ENCODE measurements around the gene FAM229A. TPM values are rescaled to one million over a fixed set of nuclear protein-coding genes. Genes with fewer than 3 reads are reported as not detected.

FAM229A gene
- polyA plus RNA-seq, 1 experiment = 2.4 TPM

GRCh38 chr1:32331549-32331948 is 30.7 kb downstream of the FAM229A start:
- no peak for TF ChIP-seq CTCF (IDR thresholded peaks at IDR 0.05; ENCODE audit: insufficient read depth, low read depth, low read length)
- POLR2A ChIA-PET = interaction anchor here (0.5 kb wide), 1 partner anchor 904 kb away, joined by 3 read pairs; no protein-coding TSS in a partner anchor
- Histone ChIP-seq H3K27me3 (ENCODE audit: control insufficient read depth, insufficient read depth, low read length) (no peaks in the 10 kb centered on the region), H3K4me3 (ENCODE audit: low read depth, low read length) (no peak overlapping the region), H3K36me3 (ENCODE audit: control insufficient read depth, insufficient read depth, low read length) (peaks cover 27% of the 10 kb centered on the region)
- no peak for DNase-seq (ENCODE audit: low read depth)
- CTCF ChIA-PET = interaction anchor here (0.9 to 1.5 kb wide), 3 partner anchors 10 to 116 kb away, joined by 3 to 6 read pairs (median 4); no protein-coding TSS in a partner anchor

- ChIA-PET CTCF (interaction anchor here (0.9 to 1.5 kb wide), 3 partner anchors 9 to 115 kb away, joined by 3 to 6 read pairs (median 4); no protein-coding TSS in a partner anchor), POLR2A (no interaction called here)
- Histone ChIP-seq H3K36me3 (ENCODE audit: control insufficient read depth, insufficient read depth, low read length) (peaks cover 27% of the 10 kb centered on the region), H3K27me3 (ENCODE audit: control insufficient read depth, insufficient read depth, low read length) (no peaks in the 10 kb centered on the region), H3K4me3 (ENCODE audit: low read depth, low read length) (no peak overlapping the region)
- no peak for TF ChIP-seq CTCF (IDR thresholded peaks at IDR 0.05; ENCODE audit: insufficient read depth, low read depth, low read length)
- no peak for DNase-seq (ENCODE audit: low read depth)
Observed at GRCh38 chr1:32330558-32331151, 31.6 kb downstream of the FAM229A start.

GRCh38 chr1:32329931-32330466 is 32.3 kb downstream of the FAM229A start:
- peaks cover 27% of the 10 kb centered on the region for H3K36me3 ChIP-seq (ENCODE audit: control insufficient read depth, insufficient read depth, low read length)
- ChIA-PET POLR2A (no interaction called here), CTCF (interaction anchor here (0.6 to 1.5 kb wide), 2 partner anchors 11 to 14 kb away, joined by 3 to 4 read pairs; no protein-coding TSS in a partner anchor)
- DNase-seq (ENCODE audit: low read depth) = no peak
- no peaks in the 10 kb centered on the region for H3K27me3 ChIP-seq (ENCODE audit: control insufficient read depth, insufficient read depth, low read length)
- no peak for TF ChIP-seq CTCF (IDR thresholded peaks at IDR 0.05; ENCODE audit: insufficient read depth, low read depth, low read length)
- no peak overlapping the region for H3K4me3 ChIP-seq (ENCODE audit: low read depth, low read length)

- Histone ChIP-seq H3K27me3 (ENCODE audit: control insufficient read depth, insufficient read depth, low read length) (no peaks in the 10 kb centered on the region), H3K4me3 (ENCODE audit: low read depth, low read length) (no peak overlapping the region), H3K36me3 (ENCODE audit: control insufficient read depth, insufficient read depth, low read length) (peaks cover 23% of the 10 kb centered on the region)
- DNase-seq (ENCODE audit: low read depth) = no peak
- TF ChIP-seq CTCF (IDR thresholded peaks at IDR 0.05; ENCODE audit: insufficient read depth, low read depth, low read length) = no peak
- ChIA-PET POLR2A (no interaction called here), CTCF (no interaction called here)
Observed at GRCh38 chr1:32327204-32327603, 35.1 kb downstream of the FAM229A start.

DNA sequence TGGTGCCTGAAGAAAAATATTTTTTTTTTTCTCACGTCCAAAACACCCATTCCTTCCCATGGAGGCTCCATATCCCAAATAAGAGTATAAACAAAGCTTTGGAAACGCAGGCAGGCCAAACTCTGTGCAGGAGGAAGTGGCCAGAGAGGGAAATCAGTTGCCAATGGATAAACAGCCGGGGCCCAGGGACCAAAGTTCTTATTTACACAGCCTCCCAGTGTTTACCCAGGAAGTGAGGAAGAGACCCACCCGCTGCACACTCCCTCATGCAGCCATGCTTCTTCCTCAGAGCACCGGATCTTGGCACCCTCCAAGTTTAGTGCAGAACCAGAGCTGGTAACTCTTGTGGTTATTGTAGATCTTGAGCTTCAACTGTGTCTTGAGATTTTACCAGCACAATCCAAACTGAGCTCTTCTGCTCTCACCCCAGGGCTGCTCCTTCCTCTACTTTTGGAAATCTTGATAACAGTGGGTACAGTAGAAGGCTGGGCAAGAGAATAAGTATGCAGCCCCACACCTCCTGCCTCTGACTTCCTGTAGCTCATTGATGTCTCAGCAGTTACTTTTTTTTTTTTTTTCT is 40.5 kb downstream of the FAM229A start:
- CTCF ChIA-PET = interaction anchor here (1.1 to 1.2 kb wide), 2 partner anchors 9 to 11 kb away, joined by 4 to 6 read pairs; no protein-coding TSS in a partner anchor
- POLR2A ChIA-PET = interaction anchor here (0.6 kb wide), 2 partner anchors 15 to 63 kb away, joined by 3 to 6 read pairs; no protein-coding TSS in a partner anchor

More for the DNA sequence above, 40.5 kb downstream of the FAM229A start:
- Histone ChIP-seq H3K27me3 (ENCODE audit: control insufficient read depth, insufficient read depth, low read length) (no peaks in the 10 kb centered on the region), H3K36me3 (ENCODE audit: control insufficient read depth, insufficient read depth, low read length) (peaks cover 10% of the 10 kb centered on the region), H3K4me3 (ENCODE audit: low read depth, low read length) (no peak overlapping the region)
- TF ChIP-seq CTCF (IDR thresholded peaks at IDR 0.05; ENCODE audit: insufficient read depth, low read depth, low read length) = no peak
- DNase-seq (ENCODE audit: low read depth) = no peak
